HEK293 (cell line): ENCODE results near the gene TMEM184B.

Experiments
- CTCF ChIA-PET: fragments of 350-600 bp; formaldehyde crosslinking; extraction: SDS; loops from one replicate; lab custom pipeline; 2021; ENCODE audit warnings: antibody characterized with exemption; lab: Yijun Ruan, JAX
- POLR2A ChIA-PET: fragments of 300-600 bp; formaldehyde crosslinking; extraction: SDS; loops from one replicate; lab custom pipeline; 2020; ENCODE audit warnings: antibody characterized with exemption, inconsistent platforms; lab: Yijun Ruan, JAX
- H3K27ac ChIP-seq: fragments of 200-500 bp; sonication (Bioruptor generic); 2 replicates; pipeline ENCODE4 v1.5.1; 2014; ENCODE audit warnings: low read depth, low read length, control low read depth, inconsistent platforms; ENCODE audit errors: extremely low read depth
- H3K36me3 ChIP-seq, 2 experiments: fragments of 200-500 bp in 1 of 2; sonication (Bioruptor generic) in 1 of 2; 1 replicate in 1 of 2; 2 replicates in 1 of 2; pipeline ENCODE4 v1.5.1; 2014 to 2017; ENCODE audit warnings: inconsistent platforms in 2 of 2, low read length in 2 of 2; ENCODE audit not compliant: control insufficient read depth in 2 of 2, insufficient read depth in 1 of 2
- H3K4me1 ChIP-seq: fragments of 200-500 bp; sonication (Bioruptor generic); 2 replicates; pipeline ENCODE4 v1.5.1; 2014; ENCODE audit warnings: mild to moderate bottlenecking, low read length, inconsistent platforms; ENCODE audit not compliant: control insufficient read depth, insufficient read depth
- H3K4me3 ChIP-seq: 2 replicates; pipeline ENCODE4 v1.5.1; 2011; ENCODE audit warnings: low read depth, mild to moderate bottlenecking, control low read depth, low read length, moderate library complexity
- H3K9me3 ChIP-seq: fragments of 200-500 bp; sonication (Bioruptor generic); 2 replicates; pipeline ENCODE4 v1.5.1; 2014; ENCODE audit warnings: low read depth, low read length, inconsistent platforms; ENCODE audit not compliant: control insufficient read depth, insufficient read depth
- ELK4 ChIP-seq: IDR thresholded peaks from 2 replicates; pipeline ENCODE4 v1.6.1; 2011; ENCODE audit warnings: mild to moderate bottlenecking, low read depth, low read length, borderline replicate concordance
- KLF1 ChIP-seq: fragments of 450-650 bp; formaldehyde crosslinking; IDR thresholded peaks from 2 replicates; pipeline ENCODE4 v1.5.1; 2016; ENCODE audit warnings: missing biosample characterization, missing genetic modification characterization
- KLF17 ChIP-seq: fragments of 450-650 bp; formaldehyde crosslinking; IDR thresholded peaks from 2 replicates; pipeline ENCODE4 v1.5.1; 2016; ENCODE audit warnings: missing biosample characterization, missing genetic modification characterization
- KLF8 ChIP-seq: fragments of 450-650 bp; formaldehyde crosslinking; IDR thresholded peaks from 2 replicates; pipeline ENCODE4 v1.5.1; 2016; ENCODE audit warnings: missing biosample characterization, missing genetic modification characterization
- PRDM4 ChIP-seq: fragments of 450-650 bp; formaldehyde crosslinking; IDR thresholded peaks from 2 replicates; pipeline ENCODE4 v1.5.1; 2017; ENCODE audit warnings: missing biosample characterization, missing genetic modification characterization
- SP7 ChIP-seq: fragments of 450-650 bp; formaldehyde crosslinking; IDR thresholded peaks from 2 replicates; pipeline ENCODE4 v1.5.1; 2016; ENCODE audit warnings: missing biosample characterization, missing genetic modification characterization
- YY1 ChIP-seq: fragments of 450-650 bp; formaldehyde crosslinking; IDR thresholded peaks from 2 replicates; pipeline ENCODE4 v1.5.1; 2018; ENCODE audit warnings: missing biosample characterization, missing genetic modification characterization
- ZBTB17 ChIP-seq: fragments of 450-650 bp; formaldehyde crosslinking; IDR thresholded peaks from 2 replicates; pipeline ENCODE4 v1.5.1; 2016; ENCODE audit warnings: missing biosample characterization, missing genetic modification characterization
- ZFP69B ChIP-seq: fragments of 450-650 bp; formaldehyde crosslinking; IDR thresholded peaks from 2 replicates; pipeline ENCODE4 v1.5.1; 2016; ENCODE audit warnings: missing biosample characterization, missing genetic modification characterization
- ZNF121 ChIP-seq: fragments of 450-650 bp; formaldehyde crosslinking; IDR thresholded peaks from 2 replicates; pipeline ENCODE4 v1.5.1; 2016; ENCODE audit warnings: missing biosample characterization, missing genetic modification characterization
- ZNF155 ChIP-seq: fragments of 450-650 bp; formaldehyde crosslinking; IDR thresholded peaks from 2 replicates; pipeline ENCODE4 v1.5.1; 2016; ENCODE audit warnings: missing biosample characterization, missing genetic modification characterization
- ZNF169 ChIP-seq: fragments of 450-650 bp; formaldehyde crosslinking; IDR thresholded peaks from 2 replicates; pipeline ENCODE4 v1.5.1; 2016; ENCODE audit warnings: missing biosample characterization, missing genetic modification characterization
- ZNF211 ChIP-seq: fragments of 450-650 bp; formaldehyde crosslinking; IDR thresholded peaks from 2 replicates; pipeline ENCODE4 v1.5.1; 2016; ENCODE audit warnings: low read depth, missing biosample characterization, missing genetic modification characterization
- ZNF24 ChIP-seq: fragments of 450-650 bp; formaldehyde crosslinking; IDR thresholded peaks from 2 replicates; pipeline ENCODE4 v1.5.1; 2016; ENCODE audit warnings: missing biosample characterization, missing genetic modification characterization
- ZNF280C ChIP-seq: fragments of 450-650 bp; formaldehyde crosslinking; IDR thresholded peaks from 2 replicates; pipeline ENCODE4 v1.5.1; 2016; ENCODE audit warnings: missing biosample characterization, missing genetic modification characterization
- ZNF335 ChIP-seq: fragments of 450-650 bp; formaldehyde crosslinking; conservative IDR thresholded peaks from 2 replicates; pipeline ENCODE4 v1.5.1; 2016; ENCODE audit warnings: missing biosample characterization, missing genetic modification characterization
- ZNF394 ChIP-seq: fragments of 450-650 bp; formaldehyde crosslinking; IDR thresholded peaks from 2 replicates; pipeline ENCODE4 v1.5.1; 2016; ENCODE audit warnings: missing biosample characterization, missing genetic modification characterization, mild to moderate bottlenecking, moderate library complexity, borderline replicate concordance
- ZNF510 ChIP-seq: fragments of 450-650 bp; formaldehyde crosslinking; IDR thresholded peaks from 2 replicates; pipeline ENCODE4 v1.5.1; 2018; ENCODE audit warnings: mild to moderate bottlenecking, missing genetic modification characterization, missing biosample characterization; ENCODE audit not compliant: insufficient replicate concordance
- ZNF530 ChIP-seq: fragments of 450-650 bp; formaldehyde crosslinking; IDR thresholded peaks from 2 replicates; pipeline ENCODE4 v1.5.1; 2016; ENCODE audit warnings: low read depth, missing biosample characterization, missing genetic modification characterization
- ZNF560 ChIP-seq: fragments of 450-650 bp; formaldehyde crosslinking; IDR thresholded peaks from 2 replicates; pipeline ENCODE4 v1.5.1; 2017; ENCODE audit warnings: missing biosample characterization, missing genetic modification characterization, borderline replicate concordance
- ZNF585B ChIP-seq: fragments of 450-650 bp; formaldehyde crosslinking; IDR thresholded peaks from 2 replicates; pipeline ENCODE4 v1.5.1; 2016; ENCODE audit warnings: missing biosample characterization, missing genetic modification characterization
- ZNF621 ChIP-seq: fragments of 450-650 bp; formaldehyde crosslinking; IDR thresholded peaks from 2 replicates; pipeline ENCODE4 v1.5.1; 2017; ENCODE audit warnings: missing biosample characterization, missing genetic modification characterization
- TF ChIP-seq, protein P1 (sequence below): fragments of 450-650 bp; formaldehyde crosslinking; IDR thresholded peaks from 2 replicates; pipeline ENCODE4 v1.5.0; 2017; ENCODE audit warnings: missing biosample characterization, missing genetic modification characterization, borderline replicate concordance
- TF ChIP-seq, protein P2 (sequence below): fragments of 450-650 bp; formaldehyde crosslinking; IDR thresholded peaks from 2 replicates; pipeline ENCODE4 v1.5.1; 2016; ENCODE audit warnings: missing biosample characterization, missing genetic modification characterization

Gene TMEM184B

GRCh38 chr22:38273135-38273826 lies 471 bp upstream of the TMEM184B start:
- POLR2A ChIA-PET, result interaction anchor here (1.2 kb wide), 1 partner anchor 12 kb away, joined by 3 read pairs; no protein-coding TSS in a partner anchor
- Histone ChIP-seq H3K4me3 (peak overlapping the region; percentile 49), H3K4me1 (peaks cover 9% of the 10 kb centered on the region; the same call in 1 of the 2 replicates), H3K9me3 (no peaks in the 10 kb centered on the region), H3K27ac (peak overlapping the region; percentile 75), H3K36me3 (peaks cover 0 to 10% of the 10 kb centered on the region in 2 experiments; a peak in 1 of 3 replicates)
- CTCF ChIA-PET, result interaction anchor here (0.6 to 1.1 kb wide), 2 partner anchors 10 to 279 kb away, joined by 4 to 5 read pairs; no protein-coding TSS in a partner anchor
- 0 out of 2 replicates have a peak, but pooled peaks have one; percentile 17 for TF ChIP-seq ZNF24 (tag by site-specific recombination)
- TF ChIP-seq ZNF335 (tag by site-specific recombination), result peak; percentile 66
- TF ChIP-seq ZNF621 (tag by site-specific recombination), result no peak
- no peak for TF ChIP-seq ZNF280C (tag by site-specific recombination)
- TF ChIP-seq ZNF530, result no peak
- TF ChIP-seq, protein P1, sequence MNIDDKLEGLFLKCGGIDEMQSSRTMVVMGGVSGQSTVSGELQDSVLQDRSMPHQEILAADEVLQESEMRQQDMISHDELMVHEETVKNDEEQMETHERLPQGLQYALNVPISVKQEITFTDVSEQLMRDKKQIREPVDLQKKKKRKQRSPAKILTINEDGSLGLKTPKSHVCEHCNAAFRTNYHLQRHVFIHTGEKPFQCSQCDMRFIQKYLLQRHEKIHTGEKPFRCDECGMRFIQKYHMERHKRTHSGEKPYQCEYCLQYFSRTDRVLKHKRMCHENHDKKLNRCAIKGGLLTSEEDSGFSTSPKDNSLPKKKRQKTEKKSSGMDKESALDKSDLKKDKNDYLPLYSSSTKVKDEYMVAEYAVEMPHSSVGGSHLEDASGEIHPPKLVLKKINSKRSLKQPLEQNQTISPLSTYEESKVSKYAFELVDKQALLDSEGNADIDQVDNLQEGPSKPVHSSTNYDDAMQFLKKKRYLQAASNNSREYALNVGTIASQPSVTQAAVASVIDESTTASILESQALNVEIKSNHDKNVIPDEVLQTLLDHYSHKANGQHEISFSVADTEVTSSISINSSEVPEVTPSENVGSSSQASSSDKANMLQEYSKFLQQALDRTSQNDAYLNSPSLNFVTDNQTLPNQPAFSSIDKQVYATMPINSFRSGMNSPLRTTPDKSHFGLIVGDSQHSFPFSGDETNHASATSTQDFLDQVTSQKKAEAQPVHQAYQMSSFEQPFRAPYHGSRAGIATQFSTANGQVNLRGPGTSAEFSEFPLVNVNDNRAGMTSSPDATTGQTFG (tag by site-specific recombination), result no peak
- no peak for TF ChIP-seq ZNF394 (tag by site-specific recombination)
- TF ChIP-seq ELK4, result no peak
- no peak for TF ChIP-seq KLF1 (tag by site-specific recombination)
- TF ChIP-seq ZNF155 (tag by site-specific recombination), result no peak
- TF ChIP-seq PRDM4 (tag by site-specific recombination), result no peak
- peak; percentile 94 for TF ChIP-seq ZBTB17 (tag by site-specific recombination)
- no peak for TF ChIP-seq ZNF560 (tag by site-specific recombination)
- TF ChIP-seq, protein P2, sequence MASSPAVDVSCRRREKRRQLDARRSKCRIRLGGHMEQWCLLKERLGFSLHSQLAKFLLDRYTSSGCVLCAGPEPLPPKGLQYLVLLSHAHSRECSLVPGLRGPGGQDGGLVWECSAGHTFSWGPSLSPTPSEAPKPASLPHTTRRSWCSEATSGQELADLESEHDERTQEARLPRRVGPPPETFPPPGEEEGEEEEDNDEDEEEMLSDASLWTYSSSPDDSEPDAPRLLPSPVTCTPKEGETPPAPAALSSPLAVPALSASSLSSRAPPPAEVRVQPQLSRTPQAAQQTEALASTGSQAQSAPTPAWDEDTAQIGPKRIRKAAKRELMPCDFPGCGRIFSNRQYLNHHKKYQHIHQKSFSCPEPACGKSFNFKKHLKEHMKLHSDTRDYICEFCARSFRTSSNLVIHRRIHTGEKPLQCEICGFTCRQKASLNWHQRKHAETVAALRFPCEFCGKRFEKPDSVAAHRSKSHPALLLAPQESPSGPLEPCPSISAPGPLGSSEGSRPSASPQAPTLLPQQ, result peak; percentile 95
- TF ChIP-seq ZNF121, result 0 out of 2 replicates have a peak, but pooled peaks have one; percentile 26
- no peak for TF ChIP-seq ZNF585B
- peak; percentile 94 for TF ChIP-seq ZFP69B
- no peak for TF ChIP-seq ZNF169 (tag by site-specific recombination)
- peak; percentile 11; the same call in 1 of the 2 replicates for TF ChIP-seq KLF8
- TF ChIP-seq ZNF211, result no peak
- TF ChIP-seq KLF17, result no peak
- 0 out of 2 replicates have a peak, but pooled peaks have one; percentile 11 for TF ChIP-seq SP7 (tag by site-specific recombination)
- TF ChIP-seq YY1 (tag by site-specific recombination), result no peak
- TF ChIP-seq ZNF510 (tag by site-specific recombination), result no peak
